ENCODE data around the gene AQR. TPM values are rescaled to one million over a fixed set of nuclear protein-coding genes. Genes with fewer than 3 reads are reported as not detected.

The AQR gene
- total and polyA plus RNA-seq, 4 donors = 24.2 to 45.1 (median 33.3) TPM

GRCh38 chr15:34865531-34865930 lies 104.0 kb downstream of the AQR start:
- H3K9me3 ChIP-seq (ENCODE audit: control insufficient read depth, insufficient read depth, low read length) = peaks cover 5% of the 10 kb centered on the region
- peaks cover 3% of the 10 kb centered on the region for H3K36me3 ChIP-seq (ENCODE audit: control insufficient read depth, insufficient read depth, low read length)
- H3K27ac ChIP-seq (ENCODE audit: low read depth, low read length) = no peak overlapping the region
- no CpG with 5 or more reads among the region's 1 CpG for WGBS (ENCODE audit: insufficient coverage)
- H3K27me3 ChIP-seq (ENCODE audit: control insufficient read depth, insufficient read depth, low read length) = no peaks in the 10 kb centered on the region
- no peak overlapping the region for H3K4me3 ChIP-seq (ENCODE audit: low read depth, low read length)
- H3K4me1 ChIP-seq (ENCODE audit: control insufficient read depth, insufficient read depth, low read length) = no peaks in the 10 kb centered on the region
- DNase-seq (ENCODE audit: low read depth in 4 of 6, low spot score in 6 of 6) = no peak

GRCh38 chr15:34861214-34861613 lies 108.3 kb downstream of the AQR start:
- no peaks in the 10 kb centered on the region for H3K4me1 ChIP-seq (ENCODE audit: control insufficient read depth, insufficient read depth, low read length)
- H3K27ac ChIP-seq (ENCODE audit: low read depth, low read length) = no peak overlapping the region
- no peak for DNase-seq (ENCODE audit: low read depth in 4 of 6, low spot score in 6 of 6)
- H3K36me3 ChIP-seq (ENCODE audit: control insufficient read depth, insufficient read depth, low read length) = peaks cover 5% of the 10 kb centered on the region
- 83% methylated on average over 1 of the region's 4 CpGs for WGBS (ENCODE audit: insufficient coverage)
- peaks cover 1% of the 10 kb centered on the region for H3K9me3 ChIP-seq (ENCODE audit: control insufficient read depth, insufficient read depth, low read length)
- H3K27me3 ChIP-seq (ENCODE audit: control insufficient read depth, insufficient read depth, low read length) = no peaks in the 10 kb centered on the region
- H3K4me3 ChIP-seq (ENCODE audit: low read depth, low read length) = no peak overlapping the region

- H3K4me3 ChIP-seq (ENCODE audit: low read depth, low read length) = no peak overlapping the region
- H3K27ac ChIP-seq (ENCODE audit: low read depth, low read length) = peak overlapping the region; percentile 6
- H3K36me3 ChIP-seq (ENCODE audit: control insufficient read depth, insufficient read depth, low read length) = peaks cover 5% of the 10 kb centered on the region
- no peaks in the 10 kb centered on the region for H3K9me3 ChIP-seq (ENCODE audit: control insufficient read depth, insufficient read depth, low read length)
- H3K27me3 ChIP-seq (ENCODE audit: control insufficient read depth, insufficient read depth, low read length) = no peaks in the 10 kb centered on the region
- peaks cover 7% of the 10 kb centered on the region for H3K4me1 ChIP-seq (ENCODE audit: control insufficient read depth, insufficient read depth, low read length)
- DNase-seq (ENCODE audit: low read depth in 4 of 6, low spot score in 6 of 6) = peak in 2 of 6 donors; percentile 52 to 78
These were observed 113.6 kb downstream of the AQR start for GRCh38 chr15:34855893-34856292.

GRCh38 chr15:34855413-34855812 lies 114.1 kb downstream of the AQR start:
- Histone ChIP-seq H3K4me3 (ENCODE audit: low read depth, low read length) (no peak overlapping the region), H3K9me3 (ENCODE audit: control insufficient read depth, insufficient read depth, low read length) (no peaks in the 10 kb centered on the region), H3K36me3 (ENCODE audit: control insufficient read depth, insufficient read depth, low read length) (peaks cover 5% of the 10 kb centered on the region), H3K4me1 (ENCODE audit: control insufficient read depth, insufficient read depth, low read length) (peaks cover 7% of the 10 kb centered on the region), H3K27me3 (ENCODE audit: control insufficient read depth, insufficient read depth, low read length) (no peaks in the 10 kb centered on the region), H3K27ac (ENCODE audit: low read depth, low read length) (peak overlapping the region; percentile 6)
- 25% methylated on average over 1 of the region's 1 CpG for WGBS (ENCODE audit: insufficient coverage)
- DNase-seq (ENCODE audit: low read depth in 4 of 6, low spot score in 6 of 6) = peak in 2 of 6 donors; percentile 77 to 83

GRCh38 chr15:34854232-34854631 lies 115.3 kb downstream of the AQR start:
- Histone ChIP-seq H3K27me3 (ENCODE audit: control insufficient read depth, insufficient read depth, low read length) (no peaks in the 10 kb centered on the region), H3K4me3 (ENCODE audit: low read depth, low read length) (no peak overlapping the region), H3K9me3 (ENCODE audit: control insufficient read depth, insufficient read depth, low read length) (no peaks in the 10 kb centered on the region), H3K36me3 (ENCODE audit: control insufficient read depth, insufficient read depth, low read length) (peaks cover 8% of the 10 kb centered on the region), H3K27ac (ENCODE audit: low read depth, low read length) (no peak overlapping the region), H3K4me1 (ENCODE audit: control insufficient read depth, insufficient read depth, low read length) (peaks cover 7% of the 10 kb centered on the region)
- 100% methylated on average over 2 of the region's 2 CpGs for whole genome bisulfite sequencing (ENCODE audit: insufficient coverage)
- DNase-seq (ENCODE audit: low read depth in 4 of 6, low spot score in 6 of 6) = no peak

- Histone ChIP-seq H3K36me3 (ENCODE audit: control insufficient read depth, insufficient read depth, low read length) (peaks cover 8% of the 10 kb centered on the region), H3K4me1 (ENCODE audit: control insufficient read depth, insufficient read depth, low read length) (peaks cover 7% of the 10 kb centered on the region), H3K4me3 (ENCODE audit: low read depth, low read length) (no peak overlapping the region), H3K9me3 (ENCODE audit: control insufficient read depth, insufficient read depth, low read length) (no peaks in the 10 kb centered on the region), H3K27me3 (ENCODE audit: control insufficient read depth, insufficient read depth, low read length) (no peaks in the 10 kb centered on the region), H3K27ac (ENCODE audit: low read depth, low read length) (no peak overlapping the region)
- WGBS (ENCODE audit: insufficient coverage) = 100% methylated on average over 1 of the region's 2 CpGs
- DNase-seq (ENCODE audit: low read depth in 4 of 6, low spot score in 6 of 6) = peak in 2 of 6 donors; percentile 58 to 60
These were observed 116.4 kb downstream of the AQR start for GRCh38 chr15:34853001-34853758.

GRCh38 chr15:34851751-34852150 lies 117.8 kb downstream of the AQR start:
- no CpG with 5 or more reads among the region's 4 CpGs for WGBS (ENCODE audit: insufficient coverage)
- no peak for DNase-seq (ENCODE audit: low read depth in 4 of 6, low spot score in 6 of 6)
- Histone ChIP-seq H3K4me1 (ENCODE audit: control insufficient read depth, insufficient read depth, low read length) (peaks cover 7% of the 10 kb centered on the region), H3K27ac (ENCODE audit: low read depth, low read length) (no peak overlapping the region), H3K36me3 (ENCODE audit: control insufficient read depth, insufficient read depth, low read length) (peaks cover 5% of the 10 kb centered on the region), H3K4me3 (ENCODE audit: low read depth, low read length) (no peak overlapping the region), H3K9me3 (ENCODE audit: control insufficient read depth, insufficient read depth, low read length) (no peaks in the 10 kb centered on the region), H3K27me3 (ENCODE audit: control insufficient read depth, insufficient read depth, low read length) (no peaks in the 10 kb centered on the region)

GRCh38 chr15:34851007-34851406 lies 118.5 kb downstream of the AQR start:
- Histone ChIP-seq H3K4me3 (ENCODE audit: low read depth, low read length) (no peak overlapping the region), H3K27me3 (ENCODE audit: control insufficient read depth, insufficient read depth, low read length) (no peaks in the 10 kb centered on the region), H3K36me3 (ENCODE audit: control insufficient read depth, insufficient read depth, low read length) (peaks cover 2% of the 10 kb centered on the region), H3K4me1 (ENCODE audit: control insufficient read depth, insufficient read depth, low read length) (peaks cover 6% of the 10 kb centered on the region), H3K9me3 (ENCODE audit: control insufficient read depth, insufficient read depth, low read length) (no peaks in the 10 kb centered on the region), H3K27ac (ENCODE audit: low read depth, low read length) (no peak overlapping the region)
- no CpG with 5 or more reads among the region's 3 CpGs for WGBS (ENCODE audit: insufficient coverage)
- DNase-seq (ENCODE audit: low read depth in 4 of 6, low spot score in 6 of 6) = no peak

GRCh38 chr15:34850121-34850520 lies 119.4 kb downstream of the AQR start:
- Histone ChIP-seq H3K27ac (ENCODE audit: low read depth, low read length) (no peak overlapping the region), H3K27me3 (ENCODE audit: control insufficient read depth, insufficient read depth, low read length) (no peaks in the 10 kb centered on the region), H3K9me3 (ENCODE audit: control insufficient read depth, insufficient read depth, low read length) (no peaks in the 10 kb centered on the region), H3K36me3 (ENCODE audit: control insufficient read depth, insufficient read depth, low read length) (peaks cover 2% of the 10 kb centered on the region), H3K4me1 (ENCODE audit: control insufficient read depth, insufficient read depth, low read length) (peaks cover 4% of the 10 kb centered on the region), H3K4me3 (ENCODE audit: low read depth, low read length) (no peak overlapping the region)
- 86% methylated on average over 9 of the region's 10 CpGs for WGBS (ENCODE audit: insufficient coverage)
- no peak for DNase-seq (ENCODE audit: low read depth in 4 of 6, low spot score in 6 of 6)

GRCh38 chr15:34849364-34849959 lies 120.1 kb downstream of the AQR start:
- H3K36me3 ChIP-seq (ENCODE audit: control insufficient read depth, insufficient read depth, low read length) = peaks cover 2% of the 10 kb centered on the region
- H3K4me1 ChIP-seq (ENCODE audit: control insufficient read depth, insufficient read depth, low read length) = peaks cover 4% of the 10 kb centered on the region
- no peak overlapping the region for H3K4me3 ChIP-seq (ENCODE audit: low read depth, low read length)
- no peaks in the 10 kb centered on the region for H3K9me3 ChIP-seq (ENCODE audit: control insufficient read depth, insufficient read depth, low read length)
- H3K27ac ChIP-seq (ENCODE audit: low read depth, low read length) = no peak overlapping the region
- no peaks in the 10 kb centered on the region for H3K27me3 ChIP-seq (ENCODE audit: control insufficient read depth, insufficient read depth, low read length)
- 100% methylated on average over 1 of the region's 3 CpGs for WGBS (ENCODE audit: insufficient coverage)
- no peak for DNase-seq (ENCODE audit: low read depth in 4 of 6, low spot score in 6 of 6)

Measured in spinal cord (tissue), 10 donors.